H1 (cell line): ENCODE data around the gene FADS3. TPM values are rescaled to one million over a fixed set of nuclear protein-coding genes. Genes with fewer than 3 reads are reported as not detected.

Experiments used
- CHD2 ChIP-seq: IDR thresholded peaks from 2 replicates; pipeline ENCODE4 v1.6.1; 2012; ENCODE audit warnings: low read length, improper control_type of control experiment
- GABPA ChIP-seq: IDR thresholded peaks from 2 replicates; pipeline ENCODE4 v1.6.1; 2011; ENCODE audit warnings: mild to moderate bottlenecking, low read length, moderate library complexity, borderline replicate concordance; ENCODE audit not compliant: insufficient read depth
- HDAC6 ChIP-seq: IDR thresholded peaks from one replicate; pipeline ENCODE4 v1.7.1; 2012; ENCODE audit warnings: low read depth, mild to moderate bottlenecking, inconsistent platforms, low read length, moderate library complexity
- NANOG ChIP-seq: IDR thresholded peaks from 2 replicates; pipeline ENCODE4 v1.6.1; 2011; ENCODE audit warnings: low read length, low read depth, mild to moderate bottlenecking, inconsistent platforms; ENCODE audit not compliant: insufficient read depth, poor library complexity, severe bottlenecking
- RNF2 ChIP-seq: fragments of 200-900, 300-1000 bp; sonication (generic); IDR thresholded peaks from 2 replicates; pipeline ENCODE4 v1.7.1; 2016; ENCODE audit warnings: borderline replicate concordance, low read depth, mild to moderate bottlenecking, antibody characterized with exemption, low read length; ENCODE audit not compliant: poor library complexity, severe bottlenecking; ENCODE audit errors: missing control alignments
- RXRA ChIP-seq: IDR thresholded peaks from 2 replicates; pipeline ENCODE4 v1.6.1; 2011; ENCODE audit warnings: low read depth, mild to moderate bottlenecking, low read length, moderate library complexity; ENCODE audit not compliant: insufficient read depth
- polyA plus RNA-seq, 7 experiments: library from polyadenylated mRNA; depleted of rRNA in 3 of 7; stranded (reverse) in 5 of 7; unstranded in 2 of 7; fragments of >200 nt in 5 of 7; fragments of 200-250 nt in 2 of 7; gene quantifications; 1 replicate in 5 of 7; 2 replicates in 1 of 7; 4 replicates in 1 of 7; pipeline versions ENCODE4 v1.2.1 to v1.2.3, GENCODE V29; 2011 to 2013; ENCODE audit warnings: missing spikeins in 2 of 7, mixed read lengths in 2 of 7
- total RNA-seq: library from RNA; stranded (reverse); fragmentation: NEBNext Ultra II Directional; extraction: Animal tissue kit (Norgen Biotek cat#: 25700); gene quantifications from 2 replicates; pipeline ENCODE4 v1.2.1, GENCODE V29; 2021

Gene FADS3
- total and polyA plus RNA-seq, 2 of the 8 experiments (the other 6 are each of a cell fraction or from before 2014, with no cell fraction given) = 43.8 to 76.3 TPM

- TF ChIP-seq GABPA (no peak), CHD2 (no peak), HDAC6 (no peak), NANOG (no peak), RXRA (no peak), RNF2 (no peak)
These were observed 30.1 kb upstream of the FADS3 start (continued) for GRCh38 chr11:61921446-61921845.
